Caki2 (cell line): ENCODE data around the gene DERL3. TPM values are rescaled to one million over a fixed set of nuclear protein-coding genes. Genes with fewer than 3 reads are reported as not detected.

Experiments used
- DNase-seq: peaks from one replicate; pipeline ENCODE4 v3.0.0-alpha.2; 2015; ENCODE audit warnings: low read depth
- in situ Hi-C: cut with HindIII; loops from 2 replicates; pipeline ENCODE4 v1.10.0; 2016; ENCODE audit warnings: low sequenced_read_pairs, low pct_unique_long_range_greater_than_20kb, mixed read lengths
- total RNA-seq: library from RNA; depleted of rRNA; stranded (reverse); fragments of >200 nt; shearing (Covaris generic); gene quantifications from 2 replicates; pipeline ENCODE4 v1.2.3, GENCODE V29; 2014; ENCODE audit warnings: low replicate concordance

DERL3 gene
- total RNA-seq, 1 experiment from 2014 or later = 12.5 TPM

DNA sequence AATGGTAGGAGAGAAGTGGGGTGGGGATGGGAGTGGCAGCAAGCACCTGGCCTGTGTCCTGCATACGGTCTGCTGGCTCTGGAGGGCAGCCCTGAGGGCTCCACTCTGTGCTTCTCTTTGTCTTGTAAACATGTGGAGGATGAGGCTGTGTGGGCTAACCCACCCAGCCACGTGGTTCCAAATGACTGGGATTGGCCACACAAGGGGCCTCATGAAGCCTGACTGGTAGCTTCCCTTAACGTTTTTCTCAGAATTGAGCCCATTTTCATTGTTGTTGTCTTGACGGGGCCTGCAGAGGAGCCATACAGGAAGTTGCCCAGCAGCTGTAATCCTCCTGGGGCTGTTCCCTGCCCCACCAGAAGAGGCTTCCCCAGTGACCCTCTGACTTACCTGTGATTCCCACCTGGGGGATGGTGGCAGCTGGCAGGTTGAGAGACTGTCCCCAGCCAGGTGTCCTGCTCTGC lies 18.0 kb downstream of the DERL3 start:
- in situ Hi-C loops = no loop called here
- DNase-seq = no peak

- in situ Hi-C loops = no loop called here
- no peak for DNase-seq
Measured at GRCh38 chr22:23818541-23818940, 20.3 kb downstream of the DERL3 start.

- no peak for DNase-seq
- in situ Hi-C loops = no loop called here
Measured at GRCh38 chr22:23817146-23817545, 21.7 kb downstream of the DERL3 start.

DNA sequence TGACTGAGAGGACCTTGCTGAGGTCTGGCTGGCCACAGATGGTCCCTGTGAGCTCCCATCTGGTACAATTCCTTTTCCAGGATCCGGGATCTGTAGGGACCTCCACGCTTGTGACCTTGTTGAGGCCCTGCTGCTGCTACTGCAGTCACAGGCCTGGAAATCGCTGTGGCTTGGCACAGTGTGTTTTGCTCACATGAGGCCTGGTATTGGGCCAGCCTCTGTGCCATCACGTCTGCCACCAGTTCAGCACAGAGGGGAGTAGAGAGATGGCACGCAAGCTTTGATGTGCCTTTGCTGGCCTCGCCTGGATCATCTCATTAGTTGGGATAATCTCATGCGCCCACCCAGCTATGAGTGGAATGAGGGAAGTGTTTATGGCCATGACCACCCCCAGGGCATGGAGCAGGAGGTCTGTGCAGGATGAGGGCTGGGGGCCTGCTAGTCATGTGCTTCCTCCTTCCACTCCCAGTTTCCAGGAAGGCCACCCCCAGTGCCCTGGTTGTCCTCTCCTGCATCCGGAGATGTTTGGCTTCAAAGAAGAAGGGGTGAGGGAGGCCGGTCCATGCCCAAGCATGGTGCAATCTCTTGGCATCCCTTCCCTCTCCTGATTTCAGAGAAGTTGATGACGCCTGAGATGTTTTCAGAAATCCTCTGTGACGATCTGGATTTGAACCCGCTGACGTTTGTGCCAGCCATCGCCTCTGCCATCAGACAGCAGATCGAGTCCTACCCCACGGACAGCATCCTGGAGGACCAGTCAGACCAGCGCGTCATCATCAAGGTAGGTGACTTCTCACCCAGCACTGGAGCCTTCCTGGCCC lies 22.4 kb downstream of the DERL3 start:
- DNase-seq = no peak
- in situ Hi-C loops = no loop called here

DNA sequence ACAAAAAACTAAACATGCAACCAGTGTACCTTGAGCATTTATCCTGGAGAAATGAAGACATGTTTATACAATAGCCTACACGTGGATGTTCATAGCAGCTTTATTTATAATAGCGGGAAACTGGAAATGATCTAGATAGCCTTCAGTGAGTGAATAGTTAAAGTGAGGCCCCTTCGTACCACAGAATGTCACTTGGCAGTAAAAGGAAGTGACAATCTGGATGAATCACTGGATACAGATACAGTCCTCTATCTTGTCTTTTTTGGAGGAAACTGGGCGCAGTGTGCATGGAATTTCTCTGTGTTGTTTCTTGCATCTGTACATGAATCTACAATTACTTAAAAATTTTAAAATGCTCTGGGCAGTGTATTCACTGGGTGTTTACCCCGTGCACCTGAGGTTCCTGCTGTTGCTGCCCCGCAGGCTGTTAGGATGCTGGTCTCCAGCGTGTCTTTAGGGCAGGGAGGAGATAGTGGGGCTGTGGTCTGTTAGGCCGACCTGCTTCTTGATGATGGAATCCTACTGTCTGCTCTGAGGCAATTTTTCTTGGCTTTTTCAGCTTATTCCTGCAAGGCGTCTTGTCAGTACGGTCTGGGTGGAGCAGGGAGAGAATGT lies 23.2 kb downstream of the DERL3 start:
- in situ Hi-C loops = no loop called here
- DNase-seq = no peak

DNA sequence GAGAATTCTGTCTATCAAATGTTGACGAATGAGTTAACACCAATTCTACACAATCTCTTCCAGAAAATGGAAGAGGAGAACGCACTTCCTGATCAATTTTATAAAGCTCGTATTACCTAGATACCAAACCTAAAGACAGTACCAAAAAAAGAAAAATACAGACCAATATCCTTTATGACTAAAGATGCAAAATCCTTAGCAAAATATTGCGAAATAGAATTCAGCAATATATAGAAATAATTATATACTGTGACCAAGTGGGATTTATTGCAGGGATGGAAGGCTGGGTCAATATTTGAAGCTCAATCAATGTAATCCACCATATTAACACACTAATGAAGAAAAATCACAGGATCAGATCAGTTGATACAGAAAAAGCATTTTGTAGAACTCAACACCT lies 26.4 kb downstream of the DERL3 start:
- no peak for DNase-seq
- in situ Hi-C loops = no loop called here

DNA sequence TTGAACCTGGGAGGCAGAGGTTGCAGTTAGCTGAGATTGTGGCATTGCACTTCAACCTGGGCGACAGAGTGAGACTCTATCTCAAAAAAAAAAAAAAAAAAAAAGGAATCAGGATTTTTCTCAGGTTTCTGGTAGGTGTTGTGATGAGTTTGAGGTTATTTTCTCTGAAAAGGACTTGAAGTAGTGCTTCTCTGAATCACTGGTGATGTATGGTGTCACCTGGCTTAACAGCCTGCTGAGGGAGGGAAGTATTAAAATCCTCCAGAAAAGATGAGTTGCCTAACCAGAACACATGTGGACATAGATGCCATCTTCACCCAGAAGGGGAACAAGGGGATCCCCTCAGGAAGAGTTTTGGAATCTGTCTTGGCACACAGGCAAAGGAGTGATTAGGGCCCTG lies 32.0 kb downstream of the DERL3 start:
- in situ Hi-C loops = no loop called here
- no peak for DNase-seq

GRCh38 chr22:23804781-23805291 lies 34.0 kb downstream of the DERL3 start:
- in situ Hi-C loops = no loop called here
- no peak for DNase-seq

GRCh38 chr22:23803001-23803819 lies 35.6 kb downstream of the DERL3 start:
- in situ Hi-C loops = no loop called here
- no peak for DNase-seq

DNA sequence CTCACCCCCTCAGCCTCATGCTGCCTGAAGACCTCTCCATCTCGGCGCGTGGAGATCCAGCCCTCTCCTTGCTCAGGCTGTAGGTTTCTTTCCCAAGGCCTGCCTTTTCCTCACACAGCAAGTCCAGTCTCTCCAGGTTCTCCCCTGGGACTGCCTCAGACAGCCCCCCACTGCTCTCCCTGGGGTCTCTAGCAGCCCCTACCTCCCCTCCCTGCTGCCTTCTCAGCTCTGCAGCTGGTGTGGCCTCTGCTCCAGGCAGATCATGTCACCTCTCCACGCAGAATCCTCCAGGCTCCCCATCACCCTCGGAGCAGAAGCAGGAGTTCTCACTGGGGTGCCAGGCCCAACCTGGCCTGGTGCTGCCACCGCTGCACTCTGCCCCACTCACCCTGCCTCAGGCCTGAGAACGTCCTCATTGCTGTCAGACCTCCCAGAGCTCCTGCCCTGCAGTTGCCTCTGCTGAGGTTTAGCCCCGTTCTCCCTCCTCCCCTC lies 36.9 kb downstream of the DERL3 start:
- DNase-seq = no peak
- in situ Hi-C loops = no loop called here

DNA sequence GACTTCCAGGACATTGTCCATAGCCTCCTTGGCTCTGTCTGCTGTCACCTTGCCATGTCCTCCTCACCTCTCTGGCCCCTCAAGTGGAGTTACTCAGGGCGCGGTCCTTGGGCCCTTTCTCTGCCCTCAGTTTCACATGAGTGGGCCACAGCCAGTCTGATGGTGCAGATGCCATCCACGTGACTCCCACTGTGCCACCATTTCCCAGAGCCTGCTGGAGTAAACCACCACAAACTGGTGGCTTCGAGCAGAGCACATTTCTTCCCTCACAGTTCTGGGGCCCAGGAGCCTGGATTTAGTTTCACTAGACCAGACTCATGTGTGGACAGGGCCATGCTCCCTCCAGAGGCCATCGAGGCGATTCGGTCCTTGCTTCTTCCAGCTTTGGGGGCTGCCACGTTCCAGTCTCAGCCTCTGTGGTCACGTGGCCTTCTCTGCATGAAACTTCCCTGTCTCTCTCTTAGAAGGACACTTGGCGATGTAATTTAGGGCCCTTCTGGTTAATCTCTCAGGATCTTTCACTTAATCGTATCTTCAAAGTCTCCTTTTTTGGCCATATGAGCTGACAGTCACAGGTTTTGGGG lies 37.5 kb downstream of the DERL3 start:
- in situ Hi-C loops = no loop called here
- no peak for DNase-seq

DNA sequence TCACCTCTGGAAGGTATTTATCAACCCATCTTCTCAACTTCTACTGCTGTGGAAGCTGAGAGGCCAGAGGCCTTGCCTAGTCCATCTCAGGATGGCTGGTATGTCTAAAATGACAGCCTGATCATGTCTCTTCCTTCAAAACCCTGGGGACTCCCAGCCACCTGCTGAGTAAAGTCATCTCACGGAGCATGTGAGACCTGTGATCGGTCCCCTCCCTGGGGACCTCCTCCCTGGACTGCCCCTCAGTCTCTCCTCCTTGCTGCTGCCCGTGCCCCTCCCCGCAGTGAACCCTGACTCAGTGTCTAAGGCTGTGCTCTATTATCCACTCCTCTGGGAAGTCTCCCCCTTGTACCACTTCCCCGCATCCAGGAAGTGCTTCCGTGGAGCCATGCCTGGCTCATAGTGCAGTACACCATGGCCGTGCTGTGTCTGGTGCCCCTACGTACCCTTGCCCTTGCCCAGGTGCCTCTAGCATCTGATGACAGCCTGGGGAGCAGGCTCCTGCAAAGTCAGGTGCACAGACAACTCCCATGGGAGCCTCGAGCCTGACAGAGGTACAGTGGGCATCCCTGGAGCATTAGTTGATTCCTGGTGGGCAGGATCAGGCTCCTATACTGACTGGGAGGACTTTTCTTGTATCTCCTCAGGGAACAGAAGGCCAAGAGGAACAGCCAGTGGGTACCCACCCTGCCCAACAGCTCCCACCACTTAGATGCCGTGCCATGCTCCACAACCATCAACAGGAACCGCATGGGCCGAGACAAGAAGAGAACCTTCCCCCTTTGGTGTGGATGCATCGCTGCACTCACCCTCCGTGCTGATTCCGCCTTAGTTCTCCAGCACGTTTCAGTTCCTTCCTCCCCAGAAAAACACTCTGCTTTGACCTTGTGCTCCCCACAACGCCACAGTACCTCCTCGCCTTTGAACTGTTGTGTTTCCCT lies 38.2 kb downstream of the DERL3 start:
- in situ Hi-C loops = no loop called here
- DNase-seq = no peak

DNA sequence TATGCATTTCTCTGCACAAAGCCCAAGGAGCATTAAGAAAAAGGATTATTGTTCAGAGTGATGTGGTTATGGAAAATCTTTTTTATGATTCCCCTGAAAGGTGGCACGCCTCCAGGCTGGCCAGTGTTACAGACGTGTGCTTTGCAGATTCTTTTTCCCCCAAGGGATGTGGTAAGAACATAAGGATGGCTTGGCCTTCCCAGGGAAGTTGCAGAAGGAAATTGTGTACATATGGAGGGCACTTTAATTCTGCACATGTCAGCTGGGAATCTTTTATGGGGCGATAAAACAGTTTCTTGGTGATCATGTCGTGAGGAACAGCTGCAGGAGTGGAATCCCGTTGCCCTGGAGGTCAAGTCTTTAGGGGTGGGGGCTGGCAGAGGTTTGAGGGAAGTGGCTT lies 42.3 kb downstream of the DERL3 start:
- no peak for DNase-seq

DNA sequence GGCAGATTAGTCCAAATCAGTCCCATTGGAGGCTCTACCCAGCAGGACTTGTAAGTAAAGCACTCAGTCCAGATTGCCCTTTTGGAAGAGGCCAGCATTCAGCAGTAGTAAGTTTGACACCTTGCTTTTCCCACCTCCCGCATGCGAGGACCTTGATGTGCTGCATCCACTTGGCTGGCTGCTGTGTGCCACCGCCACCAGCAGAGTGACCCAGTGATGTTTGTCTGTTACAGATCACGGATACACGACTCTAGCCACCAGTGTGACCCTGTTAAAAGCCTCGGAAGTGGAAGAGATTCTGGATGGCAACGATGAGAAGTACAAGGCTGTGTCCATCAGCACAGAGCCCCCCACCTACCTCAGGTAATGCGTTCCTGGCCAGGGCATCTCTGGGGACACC lies 45.5 kb downstream of the DERL3 start:
- in situ Hi-C loops = no loop called here
- no peak for DNase-seq

More for the DNA sequence above, 42.3 kb downstream of the DERL3 start:
- in situ Hi-C loops = no loop called here

GRCh38 chr22:23791738-23792645 lies 46.8 kb downstream of the DERL3 start:
- DNase-seq = no peak
- in situ Hi-C loops = no loop called here
